ENCODE results near the gene SOX9. TPM values are rescaled to one million over a fixed set of nuclear protein-coding genes. Genes with fewer than 3 reads are reported as not detected.

Gene SOX9
- total RNA-seq, 3 donors from 2014 or later, result 3.0 to 47.7 (median 15.7) TPM

- intact Hi-C loops (cut with DNase I; ENCODE audit: low total_unique reads), result loop anchor here (2.0 to 10.0 kb wide), 2 partner anchors 61 to 325 kb away; no protein-coding TSS in a partner anchor
- no peaks in the 10 kb centered on the region for H3K36me3 ChIP-seq
- H3K4me3 ChIP-seq, result peak overlapping the region; percentile 53 to 85 (median 73)
- no peaks in the 10 kb centered on the region for H3K9me3 ChIP-seq
- TF ChIP-seq CTCF (IDR thresholded peaks at IDR 0.05) (no peak), POLR2A (IDR thresholded peaks at IDR 0.05) (no peak), POLR2AphosphoS5 (IDR thresholded peaks at IDR 0.05) (no peak)
- H3K4me1 ChIP-seq, result no peaks in the 10 kb centered on the region
- peaks cover 0 to 20% of the 10 kb centered on the region in 2 donors for H3K27me3 ChIP-seq
- H3K27ac ChIP-seq, result peak overlapping the region; percentile 87 to 93
- DNase-seq (ENCODE audit: low spot score in 2 of 2), result peak; percentile 51 to 57
Measured at GRCh38 chr17:72119873-72120641, 763 bp upstream of the SOX9 start.

GRCh38 chr17:72121164-72122009 lies 567 bp downstream of the SOX9 start:
- H3K4me3 ChIP-seq, result peak overlapping the region; percentile 53 to 85 (median 73)
- no peaks in the 10 kb centered on the region for H3K9me3 ChIP-seq
- peaks cover 0 to 20% of the 10 kb centered on the region in 2 donors for H3K27me3 ChIP-seq
- TF ChIP-seq CTCF (IDR thresholded peaks at IDR 0.05) (no peak), POLR2A (IDR thresholded peaks at IDR 0.05) (no peak), POLR2AphosphoS5 (IDR thresholded peaks at IDR 0.05) (peak; percentile 5 to 38 (median 14))
- intact Hi-C loops (cut with DNase I; ENCODE audit: low total_unique reads), result loop anchor here (10.0 kb wide), 1 partner anchor 327 kb away; no protein-coding TSS in a partner anchor
- peak overlapping the region; percentile 87 to 93 for H3K27ac ChIP-seq
- DNase-seq (ENCODE audit: low spot score in 2 of 2), result no peak
- H3K4me1 ChIP-seq, result peaks cover 0 to 2% of the 10 kb centered on the region in 2 donors
- H3K36me3 ChIP-seq, result no peaks in the 10 kb centered on the region

- Histone ChIP-seq H3K4me1 (peaks cover 0 to 4% of the 10 kb centered on the region in 2 donors), H3K9me3 (no peaks in the 10 kb centered on the region), H3K36me3 (no peaks in the 10 kb centered on the region), H3K27me3 (peaks cover 0 to 12% of the 10 kb centered on the region in 2 donors), H3K4me3 (peak overlapping the region; percentile 53 to 85 (median 73)), H3K27ac (peak overlapping the region; percentile 87 to 93)
- DNase-seq (ENCODE audit: low spot score in 2 of 2), result no peak
- intact Hi-C loops (cut with DNase I; ENCODE audit: low total_unique reads), result loop anchor here (10.0 kb wide), 1 partner anchor 327 kb away; no protein-coding TSS in a partner anchor
- TF ChIP-seq POLR2A (IDR thresholded peaks at IDR 0.05) (no peak), CTCF (IDR thresholded peaks at IDR 0.05) (no peak)
Measured at GRCh38 chr17:72122010-72122764, 1.4 kb downstream of the SOX9 start.

- peak overlapping the region; percentile 77 to 93 for H3K27ac ChIP-seq
- peaks cover 0 to 5% of the 10 kb centered on the region in 2 donors for H3K27me3 ChIP-seq
- TF ChIP-seq POLR2AphosphoS5 (IDR thresholded peaks at IDR 0.05) (no peak), CTCF (IDR thresholded peaks at IDR 0.05) (no peak)
Measured at GRCh38 chr17:72122765-72123529, 2.1 kb downstream of the SOX9 start.

More at GRCh38 chr17:72122765-72123529, 2.1 kb downstream of the SOX9 start:
- Histone ChIP-seq H3K4me1 (peaks cover 0 to 4% of the 10 kb centered on the region in 2 donors), H3K4me3 (peak overlapping the region; percentile 53 to 85 (median 73)), H3K36me3 (no peaks in the 10 kb centered on the region), H3K9me3 (no peaks in the 10 kb centered on the region)
- intact Hi-C loops (cut with DNase I; ENCODE audit: low total_unique reads), result loop anchor here (10.0 kb wide), 1 partner anchor 328 kb away; no protein-coding TSS in a partner anchor
- DNase-seq (ENCODE audit: low spot score in 2 of 2), result no peak

Data from breast epithelium (tissue), 4 donors.